Suppressor macrophage treated with lipopolysaccharide for 1 hour (primary cell): ENCODE results near the gene LAMTOR2.
"Not testable (repeated sequence)": the region's sequence is repeated elsewhere in the genome, so short reads cannot be mapped to it uniquely, and the experiment has no call there.

Source experiments
- DNase-seq, 3 donors: peaks; one replicate each; pipeline ENCODE4 v3.0.0-alpha.2; 2020 to 2022

LAMTOR2 gene

GRCh38 chr1:156054500-156055280, at the start of gene LAMTOR2:
LAMTOR2 (plus strand) TSS chr1:156054782; CDS start chr1:156054890, 108 bp downstream.
- DNase-seq = peak; percentile 98 to 99 (median 99)

GRCh38 chr1:156004843-156005584, 49.6 kb upstream of the LAMTOR2 start:
- no peak for DNase-seq

- DNase-seq = no peak
Measured at GRCh38 chr1:156006666-156007376, 47.8 kb upstream of the LAMTOR2 start.

GRCh38 chr1:156009404-156009803, 45.2 kb upstream of the LAMTOR2 start:
- DNase-seq = no peak

- DNase-seq = no peak
Measured at GRCh38 chr1:156012051-156012817, 42.3 kb upstream of the LAMTOR2 start.

- DNase-seq = no peak
Measured at GRCh38 chr1:156014829-156015228, 39.8 kb upstream of the LAMTOR2 start.

- DNase-seq = no peak
Measured at GRCh38 chr1:156019946-156020292, 34.7 kb upstream of the LAMTOR2 start.

- peak; percentile 92 to 94 (median 93) for DNase-seq
Measured at GRCh38 chr1:156020293-156021092, 34.1 kb upstream of the LAMTOR2 start, which contains the start of gene SSR2. SSR2 (minus strand) TSS chr1:156020951; CDS start chr1:156020167, 784 bp downstream.

GRCh38 chr1:156021093-156021428, 33.5 kb upstream of the LAMTOR2 start:
- DNase-seq = no peak

- no peak for DNase-seq
Measured at GRCh38 chr1:156021954-156022353, 32.6 kb upstream of the LAMTOR2 start.

GRCh38 chr1:156024801-156025200, 29.8 kb upstream of the LAMTOR2 start:
- no peak for DNase-seq

GRCh38 chr1:156025876-156026275, 28.7 kb upstream of the LAMTOR2 start:
- DNase-seq = peak; percentile 55 to 72 (median 57)

GRCh38 chr1:156026588-156026987, 28.0 kb upstream of the LAMTOR2 start:
- DNase-seq = no peak

GRCh38 chr1:156033011-156033410, 21.6 kb upstream of the LAMTOR2 start:
- peak in 1 of 3 donors; percentile 6 for DNase-seq

- DNase-seq = not testable (repeated sequence)
Measured at GRCh38 chr1:156034991-156035390, 19.6 kb upstream of the LAMTOR2 start.

GRCh38 chr1:156042828-156043227, 11.8 kb upstream of the LAMTOR2 start:
- no peak for DNase-seq

GRCh38 chr1:156045076-156045475, 9.5 kb upstream of the LAMTOR2 start:
- no peak for DNase-seq

- no peak for DNase-seq
Measured at GRCh38 chr1:156048663-156049258, 5.8 kb upstream of the LAMTOR2 start.

- DNase-seq = no peak
Measured at GRCh38 chr1:156050376-156050775, 4.2 kb upstream of the LAMTOR2 start.

- DNase-seq = no peak
Measured at GRCh38 chr1:156051011-156051725, 3.4 kb upstream of the LAMTOR2 start.
